ENCODE measurements around the gene PODNL1.

PODNL1 gene

GRCh38 chr19:13920940-13921747 is 17.1 kb downstream of the PODNL1 start:
- peak; percentile 74 for DNase-seq (ENCODE audit: low spot score)
- no peak for TF ChIP-seq CTCF (IDR thresholded peaks at IDR 0.05; ENCODE audit: extremely low read depth, missing control alignments)

GRCh38 chr19:13920524-13920923 is 17.7 kb downstream of the PODNL1 start:
- TF ChIP-seq CTCF (IDR thresholded peaks at IDR 0.05; ENCODE audit: extremely low read depth, missing control alignments): no peak
- no peak for DNase-seq (ENCODE audit: low spot score)

- TF ChIP-seq CTCF (IDR thresholded peaks at IDR 0.05; ENCODE audit: extremely low read depth, missing control alignments): no peak
- DNase-seq (ENCODE audit: low spot score): peak; percentile 6
Observed at GRCh38 chr19:13918726-13919411, 19.3 kb downstream of the PODNL1 start.

- no peak for DNase-seq (ENCODE audit: low spot score)
- TF ChIP-seq CTCF (IDR thresholded peaks at IDR 0.05; ENCODE audit: extremely low read depth, missing control alignments): no peak
Observed at GRCh38 chr19:13917888-13918406, 20.3 kb downstream of the PODNL1 start.

- no peak for DNase-seq (ENCODE audit: low spot score)
- no peak for TF ChIP-seq CTCF (IDR thresholded peaks at IDR 0.05; ENCODE audit: extremely low read depth, missing control alignments)
Observed at GRCh38 chr19:13914777-13915176, 23.4 kb downstream of the PODNL1 start.

- no peak for DNase-seq (ENCODE audit: low spot score)
- TF ChIP-seq CTCF (IDR thresholded peaks at IDR 0.05; ENCODE audit: extremely low read depth, missing control alignments): no peak
Observed at GRCh38 chr19:13913352-13913751, 24.9 kb downstream of the PODNL1 start.

GRCh38 chr19:13909430-13909829 is 28.8 kb downstream of the PODNL1 start:
- no peak for DNase-seq (ENCODE audit: low spot score)
- TF ChIP-seq CTCF (IDR thresholded peaks at IDR 0.05; ENCODE audit: extremely low read depth, missing control alignments): no peak
